ENCODE data around the gene MAG. TPM values are rescaled to one million over a fixed set of nuclear protein-coding genes. Genes with fewer than 3 reads are reported as not detected.
"Not testable (repeated sequence)": the region's sequence is repeated elsewhere in the genome, so short reads cannot be mapped to it uniquely, and the experiment has no call there.

The MAG gene
- total RNA-seq, 1 experiment from 2014 or later, result 0.41 TPM

DNA sequence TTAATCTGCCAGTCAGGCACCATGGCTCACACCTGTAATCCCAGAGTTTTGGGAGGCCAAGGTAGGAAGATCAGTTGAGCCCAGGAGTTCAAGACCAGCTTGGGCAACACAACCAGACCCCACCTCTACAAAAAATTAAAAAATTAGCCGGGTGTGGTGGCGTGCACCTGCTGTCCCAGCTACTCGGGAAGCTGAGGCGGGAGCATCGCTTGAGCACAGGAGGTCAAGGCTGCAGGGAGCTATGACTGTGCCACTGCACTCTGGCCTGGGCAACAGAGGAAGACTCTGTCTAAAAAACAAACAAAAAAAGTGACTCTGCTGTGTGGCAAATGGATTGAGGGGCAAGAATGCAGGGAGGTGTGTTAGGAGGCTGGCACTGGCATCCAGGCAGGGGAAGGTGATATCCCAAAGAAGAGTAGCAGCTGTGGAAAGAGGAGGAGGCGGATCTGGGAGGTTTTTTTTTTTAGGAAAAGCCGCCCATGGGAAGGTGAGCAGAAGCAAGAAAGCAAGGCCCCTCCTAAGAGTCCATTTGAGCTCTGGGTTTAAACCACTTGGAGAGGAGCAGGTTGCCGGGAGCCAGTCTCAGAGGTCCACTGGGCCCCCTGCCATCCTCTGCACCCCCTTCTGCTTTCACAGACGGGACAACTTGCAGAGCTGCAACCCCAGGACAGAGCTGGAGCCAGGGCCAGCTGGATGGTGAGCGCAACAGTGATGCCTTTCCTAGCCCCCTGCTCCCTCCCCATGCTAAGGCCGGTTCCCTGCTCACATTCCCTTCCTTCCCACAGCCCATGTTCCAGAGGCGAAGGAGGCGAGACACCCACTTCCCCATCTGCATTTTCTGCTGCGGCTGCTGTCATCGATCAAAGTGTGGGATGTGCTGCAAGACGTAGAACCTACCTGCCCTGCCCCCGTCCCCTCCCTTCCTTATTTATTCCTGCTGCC is 7.5 kb upstream of the MAG start:
- H3K4me1 ChIP-seq, result no peaks in the 10 kb centered on the region
- no peak overlapping the region for H3K4me3 Mint-ChIP-seq (ENCODE audit: unreplicated experiment)

DNA sequence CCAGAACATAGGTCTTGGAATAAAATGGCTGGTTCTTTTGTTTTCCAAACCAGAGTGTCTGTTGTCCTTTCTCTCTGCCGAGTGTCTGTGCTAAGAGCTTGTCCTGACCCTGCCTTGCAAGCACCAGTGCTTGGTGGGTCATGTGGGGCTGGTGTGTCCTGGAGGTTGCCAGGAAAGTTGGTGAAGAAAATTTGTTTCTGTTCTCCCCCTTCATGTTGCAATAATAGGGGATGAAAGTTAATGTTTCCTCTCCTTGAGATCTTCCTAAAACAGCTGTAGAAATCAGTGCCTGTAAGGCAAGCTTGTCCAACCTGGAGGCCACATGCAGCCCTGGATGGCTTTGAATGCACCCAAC is 6.9 kb upstream of the MAG start:
- H3K9me3 ChIP-seq, result no peaks in the 10 kb centered on the region
- peaks cover 8% of the 10 kb centered on the region for H3K4me1 Mint-ChIP-seq (ENCODE audit: low read depth, unreplicated experiment)
- ChIA-PET POLR2A (no interaction called here), CTCF (interaction anchor here (0.6 kb wide), 1 partner anchor 136 kb away, joined by 3 read pairs; no protein-coding TSS in a partner anchor)
- H3K27ac Mint-ChIP-seq (ENCODE audit: unreplicated experiment), result no peak overlapping the region
- peaks cover 4% of the 10 kb centered on the region for H3K27me3 Mint-ChIP-seq (ENCODE audit: insufficient read depth, unreplicated experiment)
- TF ChIP-seq, protein P1, sequence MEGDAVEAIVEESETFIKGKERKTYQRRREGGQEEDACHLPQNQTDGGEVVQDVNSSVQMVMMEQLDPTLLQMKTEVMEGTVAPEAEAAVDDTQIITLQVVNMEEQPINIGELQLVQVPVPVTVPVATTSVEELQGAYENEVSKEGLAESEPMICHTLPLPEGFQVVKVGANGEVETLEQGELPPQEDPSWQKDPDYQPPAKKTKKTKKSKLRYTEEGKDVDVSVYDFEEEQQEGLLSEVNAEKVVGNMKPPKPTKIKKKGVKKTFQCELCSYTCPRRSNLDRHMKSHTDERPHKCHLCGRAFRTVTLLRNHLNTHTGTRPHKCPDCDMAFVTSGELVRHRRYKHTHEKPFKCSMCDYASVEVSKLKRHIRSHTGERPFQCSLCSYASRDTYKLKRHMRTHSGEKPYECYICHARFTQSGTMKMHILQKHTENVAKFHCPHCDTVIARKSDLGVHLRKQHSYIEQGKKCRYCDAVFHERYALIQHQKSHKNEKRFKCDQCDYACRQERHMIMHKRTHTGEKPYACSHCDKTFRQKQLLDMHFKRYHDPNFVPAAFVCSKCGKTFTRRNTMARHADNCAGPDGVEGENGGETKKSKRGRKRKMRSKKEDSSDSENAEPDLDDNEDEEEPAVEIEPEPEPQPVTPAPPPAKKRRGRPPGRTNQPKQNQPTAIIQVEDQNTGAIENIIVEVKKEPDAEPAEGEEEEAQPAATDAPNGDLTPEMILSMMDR (IDR thresholded peaks at IDR 0.05; ENCODE audit: insufficient read depth in 1 of 2, low read depth in 1 of 2, low read length in 1 of 2, severe bottlenecking in 1 of 2, unreplicated experiment in 1 of 2), result no peak
- H3K4me3 ChIP-seq (ENCODE audit: low read depth, low read length), result no peak overlapping the region
- DNase-seq, result no peak
- no peaks in the 10 kb centered on the region for H3K36me3 ChIP-seq (ENCODE audit: control insufficient read depth, insufficient read depth, low read length)
- H3K36me3 Mint-ChIP-seq (ENCODE audit: insufficient read depth, unreplicated experiment), result peaks cover 13% of the 10 kb centered on the region
- H3K9me3 Mint-ChIP-seq (ENCODE audit: unreplicated experiment), result no peaks in the 10 kb centered on the region
- intact Hi-C loops (cut with micrococcal nuclease; ENCODE audit: unreplicated experiment), result no loop called here
- no peak overlapping the region for H3K4me3 Mint-ChIP-seq (ENCODE audit: unreplicated experiment)
- no peaks in the 10 kb centered on the region; the same call in 1 of the 2 replicates for H3K27me3 ChIP-seq (replicated peaks; ENCODE audit: control insufficient read depth, insufficient read depth, low read length)
- no TSS peak for BruUV-seq (replicated peaks)
- H3K4me1 ChIP-seq, result no peaks in the 10 kb centered on the region

More for the DNA sequence above, 7.5 kb upstream of the MAG start:
- TF ChIP-seq, protein P1 (IDR thresholded peaks at IDR 0.05; ENCODE audit: insufficient read depth in 1 of 2, low read depth in 1 of 2, low read length in 1 of 2, severe bottlenecking in 1 of 2, unreplicated experiment in 1 of 2), result no peak
- CTCF ChIA-PET, result interaction anchor here (0.6 kb wide), 2 partner anchors 20 to 136 kb away, joined by 3 to 7 read pairs; no protein-coding TSS in a partner anchor
- no TSS peak for BruUV-seq (replicated peaks)
- Mint-ChIP-seq H3K9me3 (ENCODE audit: unreplicated experiment) (no peaks in the 10 kb centered on the region), H3K36me3 (ENCODE audit: insufficient read depth, unreplicated experiment) (peaks cover 13% of the 10 kb centered on the region), H3K4me1 (ENCODE audit: low read depth, unreplicated experiment) (peaks cover 8% of the 10 kb centered on the region), H3K27me3 (ENCODE audit: insufficient read depth, unreplicated experiment) (peaks cover 4% of the 10 kb centered on the region), H3K27ac (ENCODE audit: unreplicated experiment) (no peak overlapping the region)
- POLR2A ChIA-PET, result no interaction called here
- H3K27me3 ChIP-seq (replicated peaks; ENCODE audit: control insufficient read depth, insufficient read depth, low read length), result no peaks in the 10 kb centered on the region; the same call in 1 of the 2 replicates
- intact Hi-C loops (cut with micrococcal nuclease; ENCODE audit: unreplicated experiment), result no loop called here
- no peak overlapping the region for H3K4me3 ChIP-seq (ENCODE audit: low read depth, low read length)
- DNase-seq, result no peak
- no peaks in the 10 kb centered on the region for H3K36me3 ChIP-seq (ENCODE audit: control insufficient read depth, insufficient read depth, low read length)
- no peaks in the 10 kb centered on the region for H3K9me3 ChIP-seq

DNA sequence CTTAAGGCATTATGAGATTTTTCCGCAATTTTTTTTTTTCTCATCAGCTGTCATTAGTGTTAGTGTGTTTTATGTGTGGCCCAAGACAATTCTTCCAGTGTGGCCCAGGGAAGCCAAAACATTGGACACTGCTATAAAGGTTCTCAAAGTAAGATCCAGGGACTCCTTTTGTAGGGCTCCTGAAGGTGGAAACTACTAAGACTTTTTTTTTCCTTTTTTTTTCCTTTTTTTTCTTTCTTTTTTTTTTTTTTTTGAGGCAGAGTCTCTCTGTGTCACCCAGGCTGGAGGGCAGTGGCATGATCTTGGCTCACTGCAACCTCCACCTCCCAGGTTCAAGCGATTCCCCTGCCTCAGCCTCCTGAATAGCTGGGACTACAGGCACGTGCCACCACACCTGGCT is 6.5 kb upstream of the MAG start:
- DNase-seq; BruUV-seq (replicated peaks); H3K27me3 Mint-ChIP-seq (ENCODE audit: insufficient read depth, unreplicated experiment); H3K9me3 Mint-ChIP-seq (ENCODE audit: unreplicated experiment); POLR2A ChIA-PET; intact Hi-C loops (cut with micrococcal nuclease; ENCODE audit: unreplicated experiment); H3K36me3 ChIP-seq (ENCODE audit: control insufficient read depth, insufficient read depth, low read length); H3K9me3 ChIP-seq; H3K4me3 ChIP-seq (ENCODE audit: low read depth, low read length); H3K4me1 Mint-ChIP-seq (ENCODE audit: low read depth, unreplicated experiment); CTCF ChIA-PET; H3K4me1 ChIP-seq; H3K27ac Mint-ChIP-seq (ENCODE audit: unreplicated experiment); H3K27me3 ChIP-seq (replicated peaks; ENCODE audit: control insufficient read depth, insufficient read depth, low read length); H3K4me3 Mint-ChIP-seq (ENCODE audit: unreplicated experiment): not testable (repeated sequence)
- peaks cover 13% of the 10 kb centered on the region for H3K36me3 Mint-ChIP-seq (ENCODE audit: insufficient read depth, unreplicated experiment)

DNA sequence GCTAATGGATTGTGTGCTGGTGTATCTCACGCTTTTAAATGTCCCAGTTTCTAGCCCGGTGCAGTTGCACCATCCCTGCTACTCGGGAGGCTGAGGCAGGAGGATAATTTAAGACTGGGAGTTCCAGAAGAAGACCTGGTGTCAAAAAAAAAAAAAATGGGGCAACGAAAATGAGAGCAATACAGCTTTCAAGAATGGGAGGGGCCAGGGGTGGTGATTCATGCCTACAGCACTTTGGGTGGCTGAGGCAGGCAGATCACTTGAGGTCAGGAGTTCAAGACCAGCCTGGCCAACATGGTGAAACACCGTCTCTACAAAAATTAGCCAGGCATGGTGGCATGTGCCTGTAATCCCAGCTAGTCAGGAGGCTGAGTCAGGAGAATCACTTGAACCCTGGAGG is 5.9 kb upstream of the MAG start:
- not testable (repeated sequence) for H3K4me1 ChIP-seq
- POLR2A ChIA-PET, result interaction anchor here (0.6 kb wide), 1 partner anchor 16 kb away, joined by 3 read pairs; no protein-coding TSS in a partner anchor

More for the DNA sequence above, 5.9 kb upstream of the MAG start:
- H3K9me3 ChIP-seq; CTCF ChIA-PET; H3K36me3 ChIP-seq (ENCODE audit: control insufficient read depth, insufficient read depth, low read length); H3K27ac Mint-ChIP-seq (ENCODE audit: unreplicated experiment); H3K27me3 Mint-ChIP-seq (ENCODE audit: insufficient read depth, unreplicated experiment); H3K4me3 Mint-ChIP-seq (ENCODE audit: unreplicated experiment); H3K9me3 Mint-ChIP-seq (ENCODE audit: unreplicated experiment); intact Hi-C loops (cut with micrococcal nuclease; ENCODE audit: unreplicated experiment); H3K4me3 ChIP-seq (ENCODE audit: low read depth, low read length); H3K27me3 ChIP-seq (replicated peaks; ENCODE audit: control insufficient read depth, insufficient read depth, low read length); DNase-seq; H3K4me1 Mint-ChIP-seq (ENCODE audit: low read depth, unreplicated experiment); BruUV-seq (replicated peaks): not testable (repeated sequence)
- H3K36me3 Mint-ChIP-seq (ENCODE audit: insufficient read depth, unreplicated experiment), result peaks cover 11% of the 10 kb centered on the region
